HepG2 (cell line): ENCODE data around the gene PNMA5. TPM values are rescaled to one million over a fixed set of nuclear protein-coding genes. Genes with fewer than 3 reads are reported as not detected.

Experiments
- ATAC-seq: fragments of 200-7000 bp; cut with Tn5 transposase; 3 replicates; pipeline ENCODE4 v1.9.1; 2020; ENCODE audit warnings: mild to moderate bottlenecking, moderate library complexity
- BruUV-seq: library from RNA; stranded (reverse); fragments of 400-500 nt; replicated peaks from 2 replicates; lab custom pipeline; 2021; lab: Mats Ljungman, UMichigan
- CTCF ChIA-PET: fragments of 300-600 bp; formaldehyde crosslinking; extraction: SDS; loops from one replicate; lab custom pipeline; 2021; ENCODE audit warnings: low total read pairs, inconsistent platforms, low intra/inter-chr PET ratio; lab: Yijun Ruan, JAX
- POLR2A ChIA-PET: fragments of 350-600 bp; sonication (Branson Sonifier 250); formaldehyde crosslinking; loops from one replicate; lab custom pipeline; 2020; ENCODE audit warnings: antibody characterized with exemption, inconsistent platforms; lab: Yijun Ruan, JAX
- DNase-seq: peaks from one replicate; pipeline ENCODE4 v3.0.0-alpha.2; 2015; ENCODE audit warnings: low spot score
- FAIRE-seq: peaks from 3 replicates; lab custom pipeline; 2011; peaks lifted over from hg19 to GRCh38; lab: Jason Lieb, UNC
- H2AFZ ChIP-seq: one replicate; pipeline ENCODE4 v1.6.1; 2011; ENCODE audit warnings: low read length, inconsistent platforms
- H3K27ac ChIP-seq: fragments of 300-600 bp; 3 replicates; pipeline ENCODE4 v1.8.0; 2011; ENCODE audit warnings: mixed run types, mild to moderate bottlenecking, mixed read lengths, low read length, inconsistent platforms; ENCODE audit not compliant: insufficient read depth; ENCODE audit errors: extremely low read length
- H3K27me3 ChIP-seq, 2 experiments: fragments of 200-600 bp in 1 of 2; 2 replicates in 1 of 2; 3 replicates in 1 of 2; pipeline versions ENCODE4 v1.6.0 to v1.8.0; 2011; ENCODE audit warnings: low read length in 2 of 2, mild to moderate bottlenecking in 2 of 2, moderate library complexity in 2 of 2, inconsistent platforms in 1 of 2; ENCODE audit not compliant: insufficient read depth in 2 of 2, control insufficient read depth in 1 of 2
- H3K36me3 ChIP-seq, 2 experiments: fragments of 200-600 bp in 1 of 2; replicated peaks in 1 of 2; 2 replicates in 1 of 2; 3 replicates in 1 of 2; pipeline versions ENCODE4 v1.5.1 to v1.8.0; 2011; ENCODE audit warnings: low read length in 2 of 2, inconsistent platforms in 1 of 2; ENCODE audit not compliant: insufficient read depth in 2 of 2, control insufficient read depth in 1 of 2
- H3K4me1 ChIP-seq: 2 replicates; pipeline ENCODE4 v1.5.1; 2012; ENCODE audit warnings: low read length, inconsistent platforms; ENCODE audit not compliant: insufficient read depth
- H3K4me2 ChIP-seq: 2 replicates; pipeline ENCODE4 v1.6.0; 2011; ENCODE audit warnings: low read depth, low read length, inconsistent platforms
- H3K4me3 ChIP-seq, 3 experiments: fragments of 200-600 bp in 1 of 3; sonication (generic), shearing (Covaris generic) in 1 of 3; replicated peaks in 1 of 3; 2 replicates each; pipeline ENCODE4 v1.5.1; 2011 to 2016; ENCODE audit warnings: low read length in 3 of 3, inconsistent platforms in 2 of 3, low read depth in 2 of 3, mild to moderate bottlenecking in 2 of 3, control low read depth in 1 of 3, mixed read lengths in 1 of 3; ENCODE audit not compliant: insufficient read depth in 1 of 3
- H3K79me2 ChIP-seq: one replicate; pipeline ENCODE4 v1.6.1; 2011; ENCODE audit warnings: low read length, inconsistent platforms; ENCODE audit not compliant: insufficient read depth
- H3K9ac ChIP-seq: 2 replicates; pipeline ENCODE4 v1.6.0; 2011; ENCODE audit warnings: mild to moderate bottlenecking, low read depth, low read length, inconsistent platforms; ENCODE audit not compliant: insufficient read depth
- H3K9me3 ChIP-seq: 2 replicates; pipeline ENCODE4 v1.5.1; 2012; ENCODE audit warnings: mild to moderate bottlenecking, low read length
- H4K20me1 ChIP-seq: 2 replicates; pipeline ENCODE4 v1.6.0; 2011; ENCODE audit warnings: inconsistent platforms, mild to moderate bottlenecking, low read length, moderate library complexity; ENCODE audit not compliant: insufficient read depth
- HOXA7 ChIP-seq: sonication (generic); formaldehyde crosslinking; IDR thresholded peaks from 2 replicates; pipeline ENCODE4 v1.8.1; 2022; ENCODE audit warnings: mild to moderate bottlenecking, missing genetic modification reagents, moderate library complexity
- JUND ChIP-seq: sonication (generic); formaldehyde crosslinking; IDR thresholded peaks from 2 replicates; pipeline ENCODE4 v1.8.0; 2022; ENCODE audit warnings: mild to moderate bottlenecking, missing genetic modification reagents
- PAF1 ChIP-seq: IDR thresholded peaks from 2 replicates; pipeline ENCODE4 v1.6.1; 2016; ENCODE audit warnings: missing genetic modification reagents, missing compliant biosample characterization
- SMARCC2 ChIP-seq: fragments of 450-650 bp; IDR thresholded peaks from 2 replicates; pipeline ENCODE4 v1.6.1; 2017; ENCODE audit warnings: antibody characterized with exemption, mild to moderate bottlenecking
- SNAI1 ChIP-seq: sonication (generic); formaldehyde crosslinking; IDR thresholded peaks from 2 replicates; pipeline ENCODE4 v1.5.0; 2020; ENCODE audit warnings: mild to moderate bottlenecking, missing genetic modification reagents, borderline replicate concordance
- WIZ ChIP-seq: sonication (generic); formaldehyde crosslinking; IDR thresholded peaks from 2 replicates; pipeline ENCODE4 v1.5.1; 2020; ENCODE audit warnings: mild to moderate bottlenecking, missing genetic modification reagents
- XBP1 ChIP-seq: sonication (generic); formaldehyde crosslinking; IDR thresholded peaks from 2 replicates; pipeline ENCODE4 v1.5.0; 2020; ENCODE audit warnings: missing genetic modification reagents
- ZNF430 ChIP-seq: sonication (generic); formaldehyde crosslinking; IDR thresholded peaks from 2 replicates; pipeline ENCODE4 v1.9.0; 2021; ENCODE audit warnings: mild to moderate bottlenecking, missing genetic modification reagents
- ZNF878 ChIP-seq: sonication (generic); formaldehyde crosslinking; IDR thresholded peaks from 2 replicates; pipeline ENCODE4 v1.8.1; 2023; ENCODE audit warnings: mild to moderate bottlenecking, missing genetic modification reagents, moderate library complexity
- WGBS: methylation state at CpG from one replicate; pipeline ENCODE4 v1.1.6; 2017; ENCODE audit warnings: low lambda C conversion rate; 5-methylcytosine and 5-hydroxymethylcytosine counted together
- in situ Hi-C: cut with HindIII; loops from 2 replicates; pipeline ENCODE4 v1.10.0; 2017; ENCODE audit warnings: low pct_unique_long_range_greater_than_20kb; ENCODE audit not compliant: extremely low pct_ligation_motif_present
- intact Hi-C: fragments of 100-400 bp; cut with micrococcal nuclease; formaldehyde crosslinking; loops from one replicate; pipeline ENCODE4 v1.10.0; 2022; ENCODE audit not compliant: unreplicated experiment
- polyA plus RNA-seq, 8 experiments: library from polyadenylated mRNA; depleted of rRNA in 3 of 8; stranded (reverse) in 7 of 8; unstranded in 1 of 8; fragments of >200 nt; fragmentation: Illumina TruSeq in 4 of 8; extraction: Trizol in 4 of 8; gene quantifications; 2 replicates each; pipeline versions ENCODE4 v1.2.1 to v1.2.3, GENCODE V29; 2011 to 2016; ENCODE audit warnings: low read depth in 4 of 8, missing spikeins in 1 of 8, mixed read lengths in 1 of 8; ENCODE audit not compliant: insufficient read depth in 1 of 8
- total RNA-seq, 5 experiments: library from RNA; depleted of rRNA; stranded (reverse); fragments of >200 nt; fragmentation: Illumina TruSeq; extraction: Trizol; gene quantifications; 2 replicates each; pipeline ENCODE4 v1.2.3, GENCODE V29; 2016; ENCODE audit warnings: low read depth in 1 of 5
- TF ChIP-seq, protein P1 (sequence below): sonication (generic); formaldehyde crosslinking; conservative IDR thresholded peaks from 2 replicates; pipeline ENCODE4 v1.4.0; 2020; ENCODE audit warnings: missing genetic modification reagents
- TF ChIP-seq, protein P2 (sequence below): sonication (generic); formaldehyde crosslinking; IDR thresholded peaks from 2 replicates; pipeline ENCODE4 v1.4.0; 2020; ENCODE audit warnings: missing genetic modification reagents, borderline replicate concordance
- TF ChIP-seq, protein P3 (sequence below): sonication (generic); formaldehyde crosslinking; IDR thresholded peaks from 2 replicates; pipeline ENCODE4 v1.8.0; 2022; ENCODE audit warnings: missing genetic modification reagents, mild to moderate bottlenecking, inconsistent platforms, borderline replicate concordance

Gene PNMA5
- total and polyA plus RNA-seq, 2 of the 13 experiments (the other 11 are each of a cell fraction or from before 2014, with no cell fraction given) = not detected

DNA sequence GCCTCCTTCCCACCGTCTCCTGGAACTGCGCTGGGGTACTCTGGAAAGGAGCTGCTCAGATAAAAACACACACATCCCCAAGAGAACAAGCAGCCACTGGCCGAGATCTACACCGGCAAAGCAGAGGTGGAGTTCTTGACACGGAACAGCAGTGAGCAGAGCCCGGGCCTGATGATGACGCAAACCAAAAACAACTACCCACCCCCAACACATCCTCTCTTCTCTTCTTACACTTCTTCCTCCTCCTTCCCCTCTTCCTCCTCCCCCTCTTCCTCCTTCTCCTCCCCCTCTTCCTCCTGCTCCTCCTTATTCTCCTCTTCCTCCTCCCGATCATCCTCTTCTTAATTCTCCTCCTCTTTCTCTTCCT is 4.6 kb downstream of the PNMA5 start (continued):
- TF ChIP-seq SNAI1 (CRISPR knock-in tag) (no peak), HOXA7 (CRISPR knock-in tag) (no peak), PAF1 (CRISPR knock-in tag) (no peak), ZNF430 (no peak)
- TF ChIP-seq, protein P1, sequence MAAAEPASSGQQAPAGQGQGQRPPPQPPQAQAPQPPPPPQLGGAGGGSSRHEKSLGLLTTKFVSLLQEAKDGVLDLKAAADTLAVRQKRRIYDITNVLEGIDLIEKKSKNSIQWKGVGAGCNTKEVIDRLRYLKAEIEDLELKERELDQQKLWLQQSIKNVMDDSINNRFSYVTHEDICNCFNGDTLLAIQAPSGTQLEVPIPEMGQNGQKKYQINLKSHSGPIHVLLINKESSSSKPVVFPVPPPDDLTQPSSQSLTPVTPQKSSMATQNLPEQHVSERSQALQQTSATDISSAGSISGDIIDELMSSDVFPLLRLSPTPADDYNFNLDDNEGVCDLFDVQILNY (CRISPR knock-in tag) = no peak
- TF ChIP-seq, protein P2, sequence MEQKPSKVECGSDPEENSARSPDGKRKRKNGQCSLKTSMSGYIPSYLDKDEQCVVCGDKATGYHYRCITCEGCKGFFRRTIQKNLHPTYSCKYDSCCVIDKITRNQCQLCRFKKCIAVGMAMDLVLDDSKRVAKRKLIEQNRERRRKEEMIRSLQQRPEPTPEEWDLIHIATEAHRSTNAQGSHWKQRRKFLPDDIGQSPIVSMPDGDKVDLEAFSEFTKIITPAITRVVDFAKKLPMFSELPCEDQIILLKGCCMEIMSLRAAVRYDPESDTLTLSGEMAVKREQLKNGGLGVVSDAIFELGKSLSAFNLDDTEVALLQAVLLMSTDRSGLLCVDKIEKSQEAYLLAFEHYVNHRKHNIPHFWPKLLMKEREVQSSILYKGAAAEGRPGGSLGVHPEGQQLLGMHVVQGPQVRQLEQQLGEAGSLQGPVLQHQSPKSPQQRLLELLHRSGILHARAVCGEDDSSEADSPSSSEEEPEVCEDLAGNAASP = no peak

DNA sequence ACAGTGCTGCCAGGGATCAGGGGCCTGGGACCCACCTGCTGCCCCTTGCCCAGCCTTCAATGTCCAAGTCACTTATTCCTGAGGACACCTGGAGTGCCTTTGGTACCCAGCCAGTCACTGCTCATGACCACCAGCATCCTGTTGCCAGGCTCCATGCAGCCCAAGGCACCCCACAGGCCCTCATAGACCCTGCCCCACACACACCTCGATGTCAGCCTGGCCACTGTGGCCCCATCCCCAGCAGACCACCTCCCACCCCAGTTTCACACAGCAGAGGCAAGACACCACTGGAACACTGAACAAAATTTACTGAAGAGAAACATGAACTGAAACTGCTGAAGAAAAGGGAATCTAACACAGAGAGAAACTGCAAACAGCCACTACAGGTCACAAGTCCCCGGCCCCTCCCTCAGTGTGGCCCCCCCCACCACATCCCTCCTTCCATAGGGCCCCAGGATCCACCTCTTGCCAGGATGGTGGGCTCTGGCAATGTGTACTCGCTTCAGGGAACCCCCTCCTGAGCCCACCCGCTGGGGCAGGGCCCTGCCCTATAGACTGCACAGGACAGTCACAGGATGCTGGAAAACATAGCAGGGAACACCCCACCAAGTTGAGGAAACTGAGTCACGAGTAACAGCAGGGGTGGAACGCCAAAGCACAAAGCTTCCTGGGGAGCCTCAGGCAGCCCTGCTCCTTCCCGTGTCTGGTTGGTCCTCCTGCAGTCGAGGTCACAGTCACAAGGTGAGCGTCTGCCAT is 5.2 kb downstream of the PNMA5 start:
- BruUV-seq = no TSS peak
- Histone ChIP-seq H3K79me2 (no peaks in the 10 kb centered on the region), H3K9me3 (no peaks in the 10 kb centered on the region), H2AFZ (no peak overlapping the region), H4K20me1 (no peaks in the 10 kb centered on the region), H3K36me3 (no peaks in the 10 kb centered on the region), H3K27ac (no peak overlapping the region), H3K4me1 (no peaks in the 10 kb centered on the region), H3K4me2 (no peak overlapping the region), H3K9ac (no peak overlapping the region), H3K27me3 (no peaks in the 10 kb centered on the region; a peak in 1 of 5 replicates), H3K4me3 (no peak overlapping the region)
- in situ Hi-C loops (no loop called here), intact Hi-C loops (no loop called here)
- no peak for FAIRE-seq
- no CpG with 5 or more reads among the region's 9 CpGs for WGBS
- DNase-seq = no peak
- TF ChIP-seq ZNF878 (CRISPR knock-in tag) (no peak), WIZ (no peak), XBP1 (CRISPR knock-in tag) (no peak), JUND (CRISPR knock-in tag) (no peak), SMARCC2 (no peak)
- TF ChIP-seq, protein P3, sequence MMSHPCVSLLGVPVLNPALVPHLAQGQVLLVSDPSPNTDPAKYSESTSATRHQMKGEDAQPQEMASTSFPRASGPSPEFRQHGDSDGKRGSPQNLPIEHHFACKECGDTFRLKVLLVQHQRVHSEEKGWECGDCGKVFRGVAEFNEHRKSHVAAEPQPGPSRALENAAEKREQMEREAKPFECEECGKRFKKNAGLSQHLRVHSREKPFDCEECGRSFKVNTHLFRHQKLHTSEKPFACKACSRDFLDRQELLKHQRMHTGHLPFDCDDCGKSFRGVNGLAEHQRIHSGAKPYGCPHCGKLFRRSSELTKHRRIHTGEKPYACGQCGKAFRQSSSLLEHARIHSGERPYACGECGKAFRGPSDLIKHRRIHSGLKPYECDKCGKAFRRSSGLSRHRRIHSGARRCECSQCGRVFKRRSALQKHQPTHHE (CRISPR knock-in tag) = no peak
- ChIA-PET CTCF (no interaction called here), POLR2A (no interaction called here)
- ATAC-seq = no peak
